Glomerular visceral epithelial cell (primary cell): ENCODE measurements around the gene TNFRSF1B.

ENCODE experiments used
- DNase-seq: peaks from one replicate; pipeline ENCODE4 v3.0.0-alpha.2; 2016; ENCODE audit errors: extremely low spot score

The TNFRSF1B gene

GRCh38 chr1:12157366-12158231 is 9.2 kb upstream of the TNFRSF1B start:
- DNase-seq = no peak

- no peak for DNase-seq
These were observed 8.3 kb upstream of the TNFRSF1B start for GRCh38 chr1:12158357-12159092.

- DNase-seq = no peak
These were observed 7.0 kb upstream of the TNFRSF1B start for GRCh38 chr1:12159816-12160215.

- no peak for DNase-seq
These were observed 5.5 kb upstream of the TNFRSF1B start for GRCh38 chr1:12161324-12161661.

GRCh38 chr1:12161662-12162458 is 4.9 kb upstream of the TNFRSF1B start:
- peak; percentile 65 for DNase-seq

- no peak for DNase-seq
These were observed 4.2 kb upstream of the TNFRSF1B start for GRCh38 chr1:12162459-12163137.

GRCh38 chr1:12163210-12163609 is 3.6 kb upstream of the TNFRSF1B start:
- no peak for DNase-seq

GRCh38 chr1:12164210-12164609 is 2.6 kb upstream of the TNFRSF1B start:
- no peak for DNase-seq

- no peak for DNase-seq
These were observed 1.4 kb upstream of the TNFRSF1B start for GRCh38 chr1:12165342-12165741.

- DNase-seq = no peak
These were observed 970 bp downstream of the TNFRSF1B start for GRCh38 chr1:12167493-12168429.

GRCh38 chr1:12168451-12169160 is 1.8 kb downstream of the TNFRSF1B start:
- no peak for DNase-seq

- no peak for DNase-seq
These were observed 2.8 kb downstream of the TNFRSF1B start for GRCh38 chr1:12169442-12170135.

- DNase-seq = no peak
These were observed 3.5 kb downstream of the TNFRSF1B start for GRCh38 chr1:12170263-12170671.

GRCh38 chr1:12171206-12172041 is 4.6 kb downstream of the TNFRSF1B start:
- no peak for DNase-seq

- no peak for DNase-seq
These were observed 5.5 kb downstream of the TNFRSF1B start for GRCh38 chr1:12172042-12172851.

- DNase-seq = no peak
These were observed 6.3 kb downstream of the TNFRSF1B start for GRCh38 chr1:12173041-12173509.

- no peak for DNase-seq
These were observed 6.9 kb downstream of the TNFRSF1B start for GRCh38 chr1:12173631-12174121.
